PC-9 (cell line): ENCODE measurements around the gene CCDC192. TPM values are rescaled to one million over a fixed set of nuclear protein-coding genes. Genes with fewer than 3 reads are reported as not detected.

Source experiments
- BruUV-seq: library from RNA; stranded (reverse); fragments of 400-500 nt; replicated peaks from 2 replicates; lab custom pipeline; 2021; lab: Mats Ljungman, UMichigan
- CTCF ChIA-PET: fragments of 300-600 bp; sonication (Branson Sonifier 250); formaldehyde crosslinking; loops from one replicate; lab custom pipeline; 2022; ENCODE audit warnings: antibody characterized with exemption; lab: Charles Lee
- POLR2A ChIA-PET: fragments of 300-600 bp; sonication (Branson Sonifier 250); formaldehyde crosslinking; loops from one replicate; lab custom pipeline; 2022; ENCODE audit warnings: antibody characterized with exemption; ENCODE audit not compliant: unreplicated experiment; lab: Charles Lee
- DNase-seq, 2 experiments: peaks; one replicate each; pipeline versions ENCODE4 v3.0.0 to v3.0.0-alpha.2; 2015 to 2022; ENCODE audit warnings: mixed read lengths in 1 of 2
- H2AFZ ChIP-seq: fragments of 200-600 bp; sonication (generic); 2 replicates; pipeline ENCODE4 v1.8.1; 2017; ENCODE audit warnings: antibody characterized with exemption
- H3F3A ChIP-seq: fragments of 200-600 bp; sonication (generic); 2 replicates; pipeline ENCODE4 v1.8.1; 2017; ENCODE audit warnings: antibody characterized with exemption, mild to moderate bottlenecking, low read depth; ENCODE audit not compliant: insufficient read depth
- H3K27ac ChIP-seq: fragments of 200-600 bp; sonication (generic); 2 replicates; pipeline ENCODE4 v1.6.1; 2016; ENCODE audit warnings: mixed run types
- H3K27me3 ChIP-seq: fragments of 200-600 bp; sonication (generic); 2 replicates; pipeline ENCODE4 v1.6.1; 2016; ENCODE audit warnings: low read depth, mixed run types; ENCODE audit not compliant: insufficient read depth
- H3K36me3 ChIP-seq: fragments of 200-600 bp; sonication (generic); 2 replicates; pipeline ENCODE4 v1.6.1; 2016; ENCODE audit warnings: low read depth, mixed run types
- H3K4me1 ChIP-seq: fragments of 200-600 bp; sonication (generic); replicated peaks from 2 replicates; pipeline ENCODE4 v1.6.1; 2016; ENCODE audit warnings: mixed run types; ENCODE audit not compliant: insufficient read depth
- H3K4me2 ChIP-seq: fragments of 200-600 bp; sonication (generic); 2 replicates; pipeline ENCODE4 v1.6.1; 2017; ENCODE audit warnings: mixed run types
- H3K4me3 ChIP-seq: fragments of 200-600 bp; sonication (generic); 2 replicates; pipeline ENCODE4 v1.6.1; 2016; ENCODE audit warnings: mixed run types
- H3K79me2 ChIP-seq: fragments of 200-600 bp; sonication (generic); 2 replicates; pipeline ENCODE4 v1.6.1; 2017; ENCODE audit warnings: low read depth, mixed run types
- H3K9me2 ChIP-seq: fragments of 200-600 bp; sonication (generic); 2 replicates; pipeline ENCODE4 v1.8.1; 2017; ENCODE audit warnings: mild to moderate bottlenecking; ENCODE audit not compliant: insufficient read depth
- H3K9me3 ChIP-seq: fragments of 200-600 bp; sonication (generic); 2 replicates; pipeline ENCODE4 v1.8.1; 2016; ENCODE audit warnings: low read depth; ENCODE audit not compliant: insufficient read depth
- H4K20me1 ChIP-seq: fragments of 200-600 bp; sonication (generic); 2 replicates; pipeline ENCODE4 v1.8.1; 2017; ENCODE audit not compliant: insufficient read depth
- CTCF ChIP-seq: fragments of 200-600 bp; sonication (generic); conservative IDR thresholded peaks from 2 replicates; pipeline ENCODE4 v1.6.1; 2017; ENCODE audit warnings: mixed run types, antibody characterized with exemption, mild to moderate bottlenecking, moderate library complexity
- EZH2 ChIP-seq: fragments of 200-600 bp; sonication (generic); IDR thresholded peaks from 2 replicates; pipeline ENCODE4 v1.8.0; 2017; ENCODE audit warnings: antibody characterized with exemption, low read depth
- intact Hi-C: fragments of 100-400 bp; cut with micrococcal nuclease; formaldehyde crosslinking; loops from one replicate; pipeline ENCODE4 v1.10.0; 2022; ENCODE audit not compliant: unreplicated experiment
- total RNA-seq: library from RNA; stranded (reverse); gene quantifications from 2 replicates; pipeline ENCODE4 v1.2.3, GENCODE V29; 2021

The CCDC192 gene
- total RNA-seq, 1 experiment from 2014 or later = not detected

GRCh38 chr5:127884416-127884815 is 181.2 kb downstream of the CCDC192 start:
- Histone ChIP-seq H3K36me3 (no peaks in the 10 kb centered on the region), H3K4me3 (no peak overlapping the region), H3K4me1 (no peaks in the 10 kb centered on the region), H3K9me2 (no peaks in the 10 kb centered on the region), H4K20me1 (no peaks in the 10 kb centered on the region), H3K27ac (no peak overlapping the region), H3K79me2 (no peaks in the 10 kb centered on the region), H3K27me3 (no peaks in the 10 kb centered on the region), H3K9me3 (no peaks in the 10 kb centered on the region; the same call in 1 of the 2 replicates), H3K4me2 (no peak overlapping the region), H3F3A (no peaks in the 10 kb centered on the region), H2AFZ (no peak overlapping the region)
- ChIA-PET POLR2A (no interaction called here), CTCF (no interaction called here)
- BruUV-seq = no TSS peak
- intact Hi-C loops = no loop called here
- TF ChIP-seq CTCF (no peak), EZH2 (no peak)
- no peak for DNase-seq

- intact Hi-C loops = no loop called here
- Histone ChIP-seq H3K9me2 (no peaks in the 10 kb centered on the region), H3K27ac (no peak overlapping the region), H3K4me1 (no peaks in the 10 kb centered on the region), H3F3A (no peaks in the 10 kb centered on the region), H2AFZ (no peak overlapping the region), H3K4me2 (no peak overlapping the region), H4K20me1 (no peaks in the 10 kb centered on the region), H3K4me3 (no peak overlapping the region), H3K27me3 (no peaks in the 10 kb centered on the region), H3K36me3 (no peaks in the 10 kb centered on the region), H3K79me2 (no peaks in the 10 kb centered on the region), H3K9me3 (no peaks in the 10 kb centered on the region; the same call in 1 of the 2 replicates)
- CTCF ChIA-PET = no interaction called here
- no peak for DNase-seq
- TF ChIP-seq EZH2 = no peak
- no peak for TF ChIP-seq CTCF
- POLR2A ChIA-PET = no interaction called here
- no TSS peak for BruUV-seq
Observed at GRCh38 chr5:127885176-127885575, 182.0 kb downstream of the CCDC192 start.

GRCh38 chr5:127886081-127886480 is 182.9 kb downstream of the CCDC192 start:
- H3K27me3 ChIP-seq = no peaks in the 10 kb centered on the region
- no peaks in the 10 kb centered on the region for H3K79me2 ChIP-seq
- no peak overlapping the region for H2AFZ ChIP-seq
- H3K27ac ChIP-seq = no peak overlapping the region
- no TSS peak for BruUV-seq
- H3K9me3 ChIP-seq = no peaks in the 10 kb centered on the region; the same call in 1 of the 2 replicates
- H4K20me1 ChIP-seq = no peaks in the 10 kb centered on the region
- intact Hi-C loops = no loop called here
- no peak overlapping the region for H3K4me2 ChIP-seq
- no peak for TF ChIP-seq CTCF
- CTCF ChIA-PET = no interaction called here
- DNase-seq = no peak
- H3K36me3 ChIP-seq = no peaks in the 10 kb centered on the region
- H3K4me1 ChIP-seq = 0 out of 2 replicates have a peak, but pooled peaks cover 2% of the 10 kb centered on the region
- POLR2A ChIA-PET = no interaction called here
- no peaks in the 10 kb centered on the region for H3F3A ChIP-seq
- no peak overlapping the region for H3K4me3 ChIP-seq
- no peaks in the 10 kb centered on the region for H3K9me2 ChIP-seq
